ENCODE results near the gene MXI1. TPM values are rescaled to one million over a fixed set of nuclear protein-coding genes. Genes with fewer than 3 reads are reported as not detected.

Gene MXI1
- total RNA-seq, 1 donor, result 8.2 TPM

GRCh38 chr10:110311357-110311949 lies 104.0 kb downstream of the MXI1 start:
- TF ChIP-seq, protein P1, sequence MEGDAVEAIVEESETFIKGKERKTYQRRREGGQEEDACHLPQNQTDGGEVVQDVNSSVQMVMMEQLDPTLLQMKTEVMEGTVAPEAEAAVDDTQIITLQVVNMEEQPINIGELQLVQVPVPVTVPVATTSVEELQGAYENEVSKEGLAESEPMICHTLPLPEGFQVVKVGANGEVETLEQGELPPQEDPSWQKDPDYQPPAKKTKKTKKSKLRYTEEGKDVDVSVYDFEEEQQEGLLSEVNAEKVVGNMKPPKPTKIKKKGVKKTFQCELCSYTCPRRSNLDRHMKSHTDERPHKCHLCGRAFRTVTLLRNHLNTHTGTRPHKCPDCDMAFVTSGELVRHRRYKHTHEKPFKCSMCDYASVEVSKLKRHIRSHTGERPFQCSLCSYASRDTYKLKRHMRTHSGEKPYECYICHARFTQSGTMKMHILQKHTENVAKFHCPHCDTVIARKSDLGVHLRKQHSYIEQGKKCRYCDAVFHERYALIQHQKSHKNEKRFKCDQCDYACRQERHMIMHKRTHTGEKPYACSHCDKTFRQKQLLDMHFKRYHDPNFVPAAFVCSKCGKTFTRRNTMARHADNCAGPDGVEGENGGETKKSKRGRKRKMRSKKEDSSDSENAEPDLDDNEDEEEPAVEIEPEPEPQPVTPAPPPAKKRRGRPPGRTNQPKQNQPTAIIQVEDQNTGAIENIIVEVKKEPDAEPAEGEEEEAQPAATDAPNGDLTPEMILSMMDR (IDR thresholded peaks at IDR 0.05; ENCODE audit: insufficient read depth, low read depth, low read length), result peak; percentile 75
- H3K4me3 ChIP-seq (ENCODE audit: low read depth, low read length), result no peak overlapping the region
- peak; percentile 66 for DNase-seq (ENCODE audit: low read depth)

DNA sequence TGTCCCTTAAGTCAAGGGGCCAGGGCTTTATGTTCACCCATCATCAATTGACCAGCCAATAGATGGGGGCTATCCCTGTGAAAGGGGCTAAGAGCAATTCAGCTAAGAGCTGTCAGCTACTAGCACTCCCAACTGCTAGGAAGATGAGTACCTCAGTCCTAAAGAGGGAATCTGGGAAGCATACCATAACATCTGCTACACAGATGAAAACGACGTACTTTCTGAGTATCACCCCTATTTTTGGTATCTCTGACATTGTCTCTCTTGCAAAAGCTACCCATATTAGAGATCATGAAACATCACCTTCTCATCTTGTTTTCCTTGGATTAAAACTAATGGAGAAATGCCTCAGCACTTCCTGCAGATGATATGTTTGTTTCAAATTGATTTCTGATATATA lies 104.8 kb downstream of the MXI1 start:
- DNase-seq (ENCODE audit: low read depth), result no peak

DNA sequence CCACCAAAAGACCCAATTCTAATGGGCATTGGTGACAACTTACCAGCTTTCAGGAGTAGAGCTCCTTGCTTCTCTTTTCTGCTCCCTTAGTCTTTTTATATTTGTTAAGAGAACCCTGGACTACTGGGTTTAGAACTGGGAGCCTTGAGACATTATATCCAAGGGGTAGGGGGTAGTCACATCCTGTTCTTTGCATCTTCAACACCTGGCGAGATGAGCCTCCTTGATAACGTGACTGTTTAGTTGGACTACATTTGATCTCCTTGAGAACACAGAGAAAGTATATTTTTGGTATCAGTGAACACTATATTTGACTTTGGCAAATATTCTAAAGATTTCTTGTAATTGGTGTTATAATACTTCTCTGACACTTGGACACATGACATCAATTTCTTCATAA lies 106.3 kb downstream of the MXI1 start:
- no peak overlapping the region for H3K4me3 ChIP-seq (ENCODE audit: low read depth, low read length)
- DNase-seq (ENCODE audit: low read depth), result no peak
- TF ChIP-seq, protein P1 (IDR thresholded peaks at IDR 0.05; ENCODE audit: insufficient read depth, low read depth, low read length), result no peak

More for the DNA sequence above, 104.8 kb downstream of the MXI1 start:
- no peak overlapping the region for H3K4me3 ChIP-seq (ENCODE audit: low read depth, low read length)
- TF ChIP-seq, protein P1 (IDR thresholded peaks at IDR 0.05; ENCODE audit: insufficient read depth, low read depth, low read length), result no peak

DNA sequence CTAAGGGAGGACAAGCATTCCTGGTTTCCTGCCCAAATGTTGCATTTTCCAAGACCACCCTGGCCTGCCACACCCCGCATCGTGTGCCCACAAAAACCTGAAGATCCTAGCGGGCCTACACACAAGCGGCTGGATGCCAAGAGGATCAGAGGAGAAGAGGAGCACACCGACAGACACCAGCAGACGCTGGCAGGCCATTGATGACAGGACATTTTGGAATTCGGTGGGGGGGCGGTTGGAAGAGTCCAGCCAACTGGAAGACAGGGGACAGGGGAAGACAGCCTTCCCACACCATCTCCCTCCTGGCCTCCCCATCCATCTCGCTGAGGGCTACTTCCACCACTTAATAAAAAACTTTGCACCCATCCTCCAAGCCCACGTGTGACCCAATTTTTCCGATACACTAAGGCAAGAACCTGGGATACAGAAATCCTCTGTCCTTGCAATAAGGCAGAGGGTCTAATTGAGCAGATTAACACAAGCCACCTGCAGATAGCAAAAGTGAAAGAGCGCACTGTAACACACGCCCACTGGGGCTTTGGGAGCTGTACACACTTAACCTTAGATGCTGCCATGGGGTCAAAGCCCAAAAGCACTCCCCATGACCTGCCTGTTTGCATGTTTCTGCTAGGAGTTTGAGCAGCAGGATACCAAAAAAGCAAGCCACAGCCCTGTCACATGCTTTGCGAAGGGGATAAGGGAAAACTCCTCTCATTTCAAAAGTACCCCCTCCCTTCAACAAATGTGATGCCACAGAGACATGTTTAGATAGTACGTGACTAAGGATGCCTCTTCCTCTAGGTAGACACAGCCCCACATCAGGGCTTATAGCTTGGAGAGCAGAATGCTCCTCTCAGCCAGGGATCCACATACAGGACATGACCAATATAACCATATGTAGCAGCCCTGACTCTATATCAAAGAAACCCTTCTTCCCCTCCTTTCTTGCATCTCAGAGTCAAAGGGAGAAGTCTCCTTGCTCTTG lies 110.8 kb downstream of the MXI1 start:
- no peak for DNase-seq (ENCODE audit: low read depth)
- TF ChIP-seq, protein P1 (IDR thresholded peaks at IDR 0.05; ENCODE audit: insufficient read depth, low read depth, low read length), result no peak

DNA sequence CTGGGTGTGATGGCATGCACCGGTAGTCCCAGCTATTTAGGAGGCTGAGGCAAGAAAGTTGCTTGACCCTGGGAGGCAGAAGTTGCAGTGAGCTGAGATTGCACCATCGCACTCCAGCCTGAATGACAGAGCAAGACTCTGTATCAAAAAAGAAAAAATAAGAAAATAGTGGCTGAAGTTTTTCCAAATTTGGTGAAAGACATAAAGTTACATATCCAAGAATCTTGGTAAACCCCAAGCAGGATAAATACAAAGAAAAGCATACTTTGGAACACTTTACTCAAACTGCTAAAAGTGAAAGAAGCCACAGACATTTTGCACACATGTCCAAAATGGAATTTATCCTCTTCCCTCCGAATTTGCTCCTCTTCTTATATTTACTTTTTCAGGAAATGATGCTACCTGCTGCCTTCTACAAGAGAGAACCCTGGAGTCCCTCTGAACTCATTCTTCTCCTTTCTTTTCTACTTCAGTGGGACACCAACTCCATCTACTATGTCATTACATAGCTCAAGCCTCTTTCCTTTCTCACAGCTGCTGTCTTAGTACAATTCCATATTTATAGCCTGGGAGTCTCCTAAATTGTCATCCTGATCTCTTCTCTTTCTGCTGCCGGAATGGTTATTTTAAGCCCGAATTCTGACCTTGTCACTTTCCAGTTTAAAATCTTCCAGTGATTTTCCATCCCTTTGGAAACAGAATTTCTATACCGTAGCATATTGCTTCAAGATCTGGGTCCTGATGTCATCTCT lies 114.6 kb downstream of the MXI1 start:
- DNase-seq (ENCODE audit: low read depth), result no peak
- TF ChIP-seq, protein P1 (IDR thresholded peaks at IDR 0.05; ENCODE audit: insufficient read depth, low read depth, low read length), result no peak
- no peak overlapping the region for H3K4me3 ChIP-seq (ENCODE audit: low read depth, low read length)

More for the DNA sequence above, 110.8 kb downstream of the MXI1 start:
- no peak overlapping the region for H3K4me3 ChIP-seq (ENCODE audit: low read depth, low read length)

GRCh38 chr10:110323503-110323902 lies 116.1 kb downstream of the MXI1 start:
- TF ChIP-seq, protein P1 (IDR thresholded peaks at IDR 0.05; ENCODE audit: insufficient read depth, low read depth, low read length), result no peak
- no peak overlapping the region for H3K4me3 ChIP-seq (ENCODE audit: low read depth, low read length)
- DNase-seq (ENCODE audit: low read depth), result peak; percentile 82
